ENCODE data around the gene KCNJ15.
"Not testable (repeated sequence)": the region's sequence is repeated elsewhere in the genome, so short reads cannot be mapped to it uniquely, and the experiment has no call there.

Gene KCNJ15

DNA sequence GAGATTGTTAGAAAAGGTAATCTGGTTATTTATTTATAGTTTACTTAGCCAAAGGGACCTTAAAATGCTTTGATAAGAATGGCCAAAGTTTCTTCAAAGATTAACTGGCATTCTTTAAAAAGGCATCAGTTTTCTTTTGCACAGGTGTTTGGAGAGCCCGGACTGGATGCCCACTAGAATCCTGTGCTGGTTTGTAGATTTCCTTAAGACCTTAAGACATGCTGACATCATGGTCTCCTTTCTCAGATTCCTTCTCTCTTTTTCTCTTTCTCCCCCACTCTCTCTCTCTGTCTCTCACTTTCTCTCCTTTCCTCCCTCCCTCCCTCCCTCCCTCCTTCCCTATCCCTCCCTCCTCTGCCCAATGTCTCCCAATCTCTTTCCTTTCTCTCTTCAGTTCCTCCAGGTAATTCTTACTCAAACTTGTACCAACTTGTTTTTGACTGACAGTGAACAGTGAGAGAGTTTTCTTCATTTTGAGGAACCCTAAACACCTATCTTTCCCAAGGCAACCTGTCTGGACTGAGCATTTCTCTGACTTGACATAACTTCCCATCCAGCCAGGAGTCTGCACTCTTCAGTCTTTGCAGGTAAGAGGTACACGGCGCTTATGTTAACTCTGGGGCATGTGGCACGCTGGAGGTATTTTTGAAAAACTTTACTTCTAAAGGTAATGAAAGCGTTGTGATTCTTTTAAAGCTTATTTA lies at the start of gene KCNJ15:
Gene KCNJ15 (plus strand): TSS at position 393 of the 704 bp plus-strand sequence. CDS start 42,271 bp downstream, outside the sequence.
- DNase-seq = no peak

DNA sequence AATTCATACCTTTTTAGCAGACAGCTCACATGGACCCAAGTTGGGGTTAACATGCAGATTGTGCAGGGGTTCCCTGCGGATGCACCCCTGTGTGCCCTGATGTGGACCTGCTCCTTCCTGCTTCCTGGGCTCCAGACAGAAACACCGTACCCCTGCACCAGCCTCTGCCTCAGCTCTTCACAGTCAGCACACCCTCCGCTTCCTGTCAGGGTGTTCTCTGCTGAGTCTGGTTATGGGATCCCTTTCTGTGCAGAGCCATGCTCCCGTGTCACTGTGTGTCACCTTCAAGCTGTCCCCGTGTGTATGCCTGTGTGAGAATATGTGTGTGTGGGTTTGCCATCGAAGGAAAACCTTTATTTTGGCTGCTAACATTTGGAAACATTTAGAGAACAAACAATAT lies 48.7 kb upstream of the KCNJ15 start:
- DNase-seq = no peak

GRCh38 chr21:38211321-38211720 lies 45.5 kb upstream of the KCNJ15 start:
- no peak for DNase-seq

DNA sequence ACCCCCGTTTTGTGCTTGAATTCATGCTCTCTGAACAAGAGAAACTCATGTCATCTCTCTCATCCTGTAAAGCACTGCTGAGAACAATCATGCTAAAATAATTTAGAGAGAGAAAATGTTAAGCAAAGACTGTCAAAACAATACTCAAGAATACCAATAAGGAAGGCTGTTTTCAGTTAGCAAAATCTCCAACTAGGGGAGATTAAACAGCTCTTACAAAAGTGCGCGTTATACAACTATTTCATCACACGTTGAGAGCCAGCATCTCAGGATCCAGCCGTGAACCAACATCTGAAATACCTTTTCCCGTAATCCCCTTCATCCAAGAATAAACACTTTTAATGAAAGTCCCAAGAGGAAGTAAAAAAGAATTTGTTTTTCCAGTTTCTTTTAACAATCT lies 44.1 kb upstream of the KCNJ15 start:
- DNase-seq = no peak

- no peak for DNase-seq
These were observed 37.7 kb upstream of the KCNJ15 start for GRCh38 chr21:38219049-38219628.

DNA sequence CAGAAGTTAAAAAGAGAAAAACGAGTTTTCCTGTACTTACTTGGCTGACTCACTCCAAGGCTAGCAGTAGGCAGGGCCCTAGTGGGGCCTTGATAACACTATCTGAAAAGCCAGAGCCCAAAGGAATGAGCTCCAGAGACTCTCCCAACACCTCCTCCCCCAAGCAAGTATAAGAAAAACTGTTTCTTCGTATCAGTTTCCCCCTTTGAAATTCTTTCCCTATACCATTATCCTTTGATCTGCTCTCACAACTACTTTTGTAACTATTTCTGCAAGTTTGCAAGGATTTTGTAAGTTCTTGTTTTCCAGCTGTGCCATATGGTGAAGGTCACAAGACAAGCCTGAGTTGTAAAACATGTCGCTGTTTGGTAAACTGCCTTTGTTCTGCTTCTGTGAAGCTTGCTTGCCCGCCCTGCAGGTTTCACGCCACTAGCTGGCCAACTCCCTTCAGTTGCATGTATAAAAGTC lies 36.5 kb upstream of the KCNJ15 start:
- DNase-seq = no peak

DNA sequence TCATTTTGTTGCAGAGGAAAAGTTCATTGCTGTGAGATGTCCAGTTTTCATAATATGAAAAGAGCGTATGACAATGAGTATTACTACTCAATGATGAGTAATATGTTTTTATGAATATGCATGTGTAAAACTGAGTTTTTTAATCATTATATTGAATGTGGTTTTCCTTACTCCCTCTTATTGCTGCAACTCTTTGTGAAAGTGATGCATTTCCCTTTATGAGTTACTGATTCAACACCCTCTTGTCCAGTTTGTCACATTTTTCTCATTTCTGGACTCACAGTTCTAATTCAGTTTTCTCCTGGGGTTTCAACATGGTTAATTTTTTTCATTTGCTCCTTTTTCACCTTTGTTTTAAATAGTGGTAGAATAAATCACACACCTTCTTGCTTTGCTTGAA lies 35.2 kb upstream of the KCNJ15 start:
- DNase-seq = no peak

GRCh38 chr21:38223893-38224540 lies 32.8 kb upstream of the KCNJ15 start:
- DNase-seq = no peak

DNA sequence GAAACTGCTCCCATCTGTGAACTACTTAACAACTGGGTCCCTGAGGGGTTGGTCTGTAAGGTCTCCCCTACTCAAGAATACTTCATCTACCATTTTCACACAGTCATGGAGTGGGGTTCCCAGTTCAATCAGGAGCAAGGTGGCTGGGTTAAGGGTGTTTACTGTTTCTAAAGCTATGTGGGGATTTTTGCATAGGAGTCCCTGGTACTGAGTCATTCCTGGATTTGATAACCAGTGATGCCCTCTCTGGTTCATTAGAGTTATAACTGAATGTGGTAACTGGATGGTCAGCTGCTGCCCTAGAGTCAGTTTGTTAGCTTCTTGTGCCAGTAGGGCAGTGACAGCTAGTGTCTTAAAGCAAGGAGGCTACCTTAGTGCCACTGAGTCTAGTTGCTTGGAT lies 29.4 kb upstream of the KCNJ15 start:
- DNase-seq = no peak

DNA sequence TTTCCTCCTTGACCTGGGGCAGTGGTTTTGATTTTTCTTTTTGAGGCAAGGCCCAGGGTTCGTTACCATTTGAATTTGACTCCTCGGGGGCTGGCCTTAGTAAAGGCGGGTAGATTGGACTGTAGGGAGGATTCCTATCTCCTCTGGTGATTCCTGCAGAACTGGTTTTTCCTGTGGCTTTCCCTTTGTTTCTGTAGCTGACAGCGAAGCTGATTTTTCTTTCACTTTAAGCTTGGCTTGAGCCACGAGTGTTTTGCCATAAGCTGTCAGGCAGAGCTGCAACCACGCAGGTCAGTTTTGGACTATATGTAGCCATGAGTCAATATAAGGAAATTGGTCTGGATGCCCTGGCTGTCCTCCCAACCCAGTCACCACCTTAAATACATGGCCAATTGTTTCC lies 28.7 kb upstream of the KCNJ15 start:
- no peak for DNase-seq

DNA sequence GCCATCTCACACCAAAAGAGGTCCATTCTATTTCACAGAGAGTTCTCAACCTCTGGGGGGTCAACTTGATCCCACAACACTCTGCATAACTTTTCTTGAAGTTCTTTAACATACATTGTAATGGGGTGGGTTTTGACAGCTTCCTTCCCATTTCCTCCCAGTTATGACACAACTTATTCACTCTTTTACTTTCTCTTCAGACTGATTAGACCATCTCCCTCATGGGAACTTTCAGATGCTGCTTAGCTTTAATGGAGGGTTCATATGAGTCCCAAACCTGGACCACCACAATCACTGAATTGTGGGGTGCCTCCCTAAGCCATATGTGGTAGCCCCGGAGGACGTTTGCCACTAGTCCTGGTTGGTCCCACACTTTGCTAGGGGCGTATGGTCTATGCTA lies 28.3 kb upstream of the KCNJ15 start:
- DNase-seq = no peak

DNA sequence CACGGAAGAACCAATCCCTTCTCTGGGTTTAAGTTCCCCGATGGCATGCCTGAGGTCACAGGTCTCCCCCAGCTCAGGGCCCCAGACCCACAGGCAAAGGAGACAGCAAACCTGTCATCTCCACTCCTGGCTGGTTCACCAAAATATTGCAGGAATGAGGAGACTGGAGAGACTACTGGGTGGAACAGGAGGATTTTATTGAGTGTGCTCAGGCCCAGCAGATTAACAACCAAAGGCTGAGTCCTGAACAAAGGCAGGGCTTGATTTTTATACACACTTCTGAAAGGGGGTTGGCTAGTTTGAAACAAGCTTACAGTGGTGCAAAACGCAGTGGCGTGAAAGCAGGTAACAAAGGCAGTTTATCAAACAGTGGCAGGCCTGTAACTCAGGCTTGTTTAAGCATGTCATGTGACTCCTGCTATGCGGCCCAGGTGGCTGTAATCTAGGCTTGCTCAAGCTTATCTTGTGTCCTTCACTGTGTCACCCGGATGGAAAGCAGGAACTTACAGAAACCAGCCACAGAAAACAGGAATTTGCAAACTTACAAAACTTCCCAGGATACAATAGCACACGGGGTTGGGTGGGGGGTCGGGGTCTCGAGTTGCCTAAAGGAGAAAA lies 27.4 kb upstream of the KCNJ15 start:
- DNase-seq = no peak

DNA sequence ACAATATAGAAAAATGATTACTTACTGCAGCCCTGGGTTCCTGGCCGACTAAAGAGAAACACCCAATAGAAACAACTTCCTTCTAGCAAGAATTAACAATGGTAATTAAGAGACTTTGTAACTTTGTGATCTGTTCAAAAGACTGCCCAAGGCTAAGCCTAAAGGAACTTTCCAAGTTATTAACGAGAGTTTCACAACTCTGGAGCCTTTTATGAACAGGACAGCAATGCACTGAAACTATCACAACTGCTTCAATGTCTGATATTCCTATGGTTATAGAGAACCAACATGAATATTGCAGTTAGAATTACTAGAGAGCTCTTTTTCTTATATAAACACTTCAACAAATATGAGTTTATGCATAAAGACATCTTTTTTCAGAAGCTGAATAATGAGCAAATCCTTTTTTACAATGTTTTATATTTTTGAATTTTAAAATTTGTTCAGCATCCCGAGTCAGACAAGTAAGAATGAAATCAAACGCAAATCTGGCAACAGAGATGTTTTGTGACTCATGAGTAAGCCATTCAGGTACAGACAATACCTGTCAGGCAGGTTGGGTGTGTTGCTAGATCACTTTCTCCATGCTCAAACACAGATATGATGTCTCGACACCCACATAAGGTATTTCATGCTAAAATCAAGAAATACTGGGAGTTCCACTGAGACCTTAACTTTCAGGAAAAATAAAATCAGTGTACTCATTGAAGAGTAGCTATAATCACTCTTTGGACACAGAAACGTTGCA lies 22.2 kb upstream of the KCNJ15 start:
- DNase-seq = no peak

- DNase-seq = not testable (repeated sequence)
These were observed 21.5 kb upstream of the KCNJ15 start for GRCh38 chr21:38235251-38235650.

- DNase-seq = no peak
These were observed 20.6 kb upstream of the KCNJ15 start for GRCh38 chr21:38236232-38236631.

GRCh38 chr21:38239672-38240071 lies 17.1 kb upstream of the KCNJ15 start:
- no peak for DNase-seq

DNA sequence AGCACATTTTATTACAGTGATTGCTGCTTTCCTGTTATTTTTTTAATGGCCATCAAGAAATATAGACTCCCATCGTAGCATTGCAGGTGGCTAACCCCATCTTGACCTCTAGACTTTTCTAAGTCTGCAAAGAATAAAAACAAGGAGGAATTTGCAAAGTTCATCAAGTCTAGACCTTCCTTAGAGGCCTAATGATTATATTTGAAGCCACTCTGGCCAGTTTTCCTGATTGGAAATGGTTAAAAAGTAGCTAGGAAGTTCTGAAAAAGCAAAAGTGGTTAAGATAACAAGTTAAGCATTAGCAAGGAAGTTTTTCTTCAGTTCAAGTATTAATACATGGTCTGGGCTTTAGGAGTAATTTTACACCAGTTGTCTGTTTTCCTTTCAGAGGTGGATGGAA lies 16.7 kb upstream of the KCNJ15 start:
- no peak for DNase-seq

- DNase-seq = no peak
These were observed 15.6 kb upstream of the KCNJ15 start for GRCh38 chr21:38241029-38241740.

DNA sequence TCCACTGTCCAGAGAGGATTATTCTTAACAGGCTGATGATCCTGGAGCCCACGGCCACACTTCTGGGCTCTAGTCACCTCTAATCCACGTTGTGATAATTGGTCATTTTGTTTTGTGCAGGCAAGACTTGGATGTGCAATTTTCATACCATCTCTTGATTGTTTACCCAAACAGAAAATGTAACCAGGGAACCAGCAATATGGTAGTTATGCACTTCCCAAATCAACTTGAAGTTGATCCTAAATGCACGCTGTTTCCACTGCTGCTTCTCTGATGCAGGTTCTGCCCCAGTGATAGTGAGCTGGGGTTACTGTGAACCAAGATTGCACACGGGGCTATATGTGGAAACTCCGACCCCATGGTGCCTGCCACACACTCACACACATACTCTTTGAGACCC lies 14.7 kb upstream of the KCNJ15 start:
- DNase-seq = no peak

DNA sequence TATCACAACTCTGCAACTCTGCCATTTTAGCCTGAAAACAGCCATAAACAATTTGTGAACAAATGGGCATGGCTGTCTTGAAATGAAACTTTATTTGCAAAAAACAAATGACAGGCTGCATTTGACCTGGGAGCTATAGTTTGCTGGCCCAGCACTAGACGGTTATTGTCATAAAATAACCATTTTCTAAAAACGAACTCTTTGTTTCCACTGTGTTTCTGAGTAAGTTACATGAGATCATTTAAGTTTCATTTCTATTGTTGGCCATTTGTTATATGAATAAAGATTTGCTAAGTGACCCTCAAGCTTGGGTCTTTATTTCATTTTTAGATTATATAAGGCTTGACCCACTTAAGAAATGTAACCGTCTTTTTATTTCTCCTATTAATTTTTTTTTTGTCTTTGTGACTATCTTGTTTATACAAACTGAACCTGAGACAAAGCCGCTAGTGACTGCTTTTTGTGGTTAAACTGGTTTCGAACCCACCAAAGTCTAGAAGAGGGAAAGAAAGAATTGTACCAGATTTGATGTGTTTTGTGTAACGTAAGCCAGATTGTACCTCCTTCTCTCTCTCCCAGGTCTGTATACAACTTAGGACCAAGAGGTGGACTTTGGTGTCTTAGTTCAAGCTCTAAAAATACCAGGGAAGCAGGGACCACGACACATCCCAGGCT lies 12.9 kb upstream of the KCNJ15 start:
- DNase-seq = no peak

GRCh38 chr21:38244407-38244787 lies 12.4 kb upstream of the KCNJ15 start:
- DNase-seq = no peak
